NCI-H345 (cell line): ENCODE results near the gene NTF3.

Source experiments
- DNase-seq: peaks from one replicate; lab custom pipeline; 2025; lab: John Stamatoyannopoulos, UW

NTF3 gene

GRCh38 chr12:5430641-5431603 is 986 bp upstream of the NTF3 start:
- DNase-seq: no peak

GRCh38 chr12:5433081-5433844 is 1.4 kb downstream of the NTF3 start:
- DNase-seq: peak; percentile 57

GRCh38 chr12:5433845-5434646 is 2.1 kb downstream of the NTF3 start:
- DNase-seq: no peak

- DNase-seq: no peak
Measured at GRCh38 chr12:5434647-5435560, 3.0 kb downstream of the NTF3 start.

GRCh38 chr12:5437182-5437583 is 5.3 kb downstream of the NTF3 start:
- DNase-seq: no peak

- DNase-seq: no peak
Measured at GRCh38 chr12:5437589-5437988, 5.7 kb downstream of the NTF3 start.

GRCh38 chr12:5438671-5439200 is 6.8 kb downstream of the NTF3 start:
- no peak for DNase-seq

- no peak for DNase-seq
Measured at GRCh38 chr12:5439371-5439771, 7.5 kb downstream of the NTF3 start.

GRCh38 chr12:5439788-5440300 is 7.9 kb downstream of the NTF3 start:
- no peak for DNase-seq

- DNase-seq: no peak
Measured at GRCh38 chr12:5440978-5441377, 9.1 kb downstream of the NTF3 start.

GRCh38 chr12:5441497-5442236 is 9.8 kb downstream of the NTF3 start:
- DNase-seq: no peak

GRCh38 chr12:5442251-5443006 is 10.5 kb downstream of the NTF3 start:
- peak; percentile 54 for DNase-seq

- no peak for DNase-seq
Measured at GRCh38 chr12:5444520-5444919, 12.6 kb downstream of the NTF3 start.

GRCh38 chr12:5447320-5447719 is 15.4 kb downstream of the NTF3 start:
- no peak for DNase-seq

GRCh38 chr12:5451251-5451650 is 19.3 kb downstream of the NTF3 start:
- no peak for DNase-seq

- DNase-seq: no peak
Measured at GRCh38 chr12:5452569-5452968, 20.7 kb downstream of the NTF3 start.

GRCh38 chr12:5453466-5453865 is 21.6 kb downstream of the NTF3 start:
- no peak for DNase-seq

- DNase-seq: no peak
Measured at GRCh38 chr12:5455045-5455444, 23.1 kb downstream of the NTF3 start.

- peak; percentile 13 for DNase-seq
Measured at GRCh38 chr12:5456030-5456429, 24.1 kb downstream of the NTF3 start.
